Neural cell (in vitro differentiated cells): ENCODE measurements around the gene GGTLC1. TPM values are rescaled to one million over a fixed set of nuclear protein-coding genes. Genes with fewer than 3 reads are reported as not detected.

Experiments used
- H2AFZ ChIP-seq: fragments of 200-600, 300-800 bp; sonication (generic), shearing (Covaris generic); 2 replicates; pipeline ENCODE4 v1.6.0; 2014; ENCODE audit warnings: low read depth, mild to moderate bottlenecking, antibody characterized with exemption, low read length, moderate library complexity
- H3F3A ChIP-seq: fragments of 200-600 bp; shearing (Covaris generic); 2 replicates; pipeline ENCODE4 v1.6.1; 2016; ENCODE audit warnings: mild to moderate bottlenecking, moderate library complexity, mixed read lengths, antibody characterized with exemption, low read length; ENCODE audit not compliant: insufficient read depth, poor library complexity, severe bottlenecking
- H3K27ac ChIP-seq: fragments of 200-600, 300-800 bp; sonication (generic), shearing (Covaris generic); 2 replicates; pipeline ENCODE4 v1.5.1; 2014; ENCODE audit warnings: mild to moderate bottlenecking, low read length, moderate library complexity
- H3K27me3 ChIP-seq: fragments of 300-800, 200-600 bp; sonication (generic), shearing (Covaris generic); 2 replicates; pipeline ENCODE4 v1.6.0; 2014; ENCODE audit warnings: mild to moderate bottlenecking, low read depth, low read length, moderate library complexity; ENCODE audit not compliant: insufficient read depth
- H3K36me3 ChIP-seq: fragments of 300-800, 200-600 bp; sonication (generic), shearing (Covaris generic); 2 replicates; pipeline ENCODE4 v1.5.1; 2014; ENCODE audit warnings: mild to moderate bottlenecking, antibody characterized with exemption, low read length, moderate library complexity; ENCODE audit not compliant: insufficient read depth
- H3K4me2 ChIP-seq: fragments of 300-800, 200-600 bp; sonication (generic), shearing (Covaris generic); 2 replicates; pipeline ENCODE4 v1.6.0; 2014; ENCODE audit warnings: mild to moderate bottlenecking, low read length
- H3K4me3 ChIP-seq: fragments of 300-800, 200-600 bp; sonication (generic), shearing (Covaris generic); 2 replicates; pipeline ENCODE4 v1.5.1; 2014; ENCODE audit warnings: mild to moderate bottlenecking, low read length, moderate library complexity
- H3K79me2 ChIP-seq: fragments of 200-600 bp; shearing (Covaris generic); replicated peaks from 2 replicates; pipeline ENCODE4 v1.6.0; 2014; ENCODE audit warnings: mild to moderate bottlenecking, low read length, moderate library complexity; ENCODE audit not compliant: insufficient read depth
- H3K9ac ChIP-seq: fragments of 300-800, 200-600 bp; sonication (generic), shearing (Covaris generic); 2 replicates; pipeline ENCODE4 v1.6.1; 2016; ENCODE audit warnings: mild to moderate bottlenecking, low read length, mixed read lengths
- H3K9me2 ChIP-seq: fragments of 200-600 bp; shearing (Covaris generic); 2 replicates; pipeline ENCODE4 v1.6.1; 2016; ENCODE audit warnings: mild to moderate bottlenecking, low read length, mixed read lengths; ENCODE audit not compliant: insufficient read depth
- H3K9me3 ChIP-seq: fragments of 200-600, 300-800 bp; sonication (generic), shearing (Covaris generic); 2 replicates; pipeline ENCODE4 v1.6.1; 2016; ENCODE audit warnings: mild to moderate bottlenecking, mixed run types, low read length, moderate library complexity, mixed read lengths
- H4K20me1 ChIP-seq: fragments of 200-600 bp; shearing (Covaris generic); 2 replicates; pipeline ENCODE4 v1.6.1; 2016; ENCODE audit warnings: mild to moderate bottlenecking, mixed run types; ENCODE audit not compliant: insufficient read depth
- CTCF ChIP-seq: fragments of 450-650 bp; IDR thresholded peaks from 2 replicates; pipeline ENCODE4 v1.5.1; 2014; ENCODE audit warnings: antibody characterized with exemption, mild to moderate bottlenecking, moderate library complexity; ENCODE audit not compliant: poor library complexity, severe bottlenecking
- EP300 ChIP-seq: fragments of 450-650 bp; conservative IDR thresholded peaks from 2 replicates; pipeline ENCODE4 v1.6.1; 2014; ENCODE audit warnings: antibody characterized with exemption, mild to moderate bottlenecking, moderate library complexity; ENCODE audit not compliant: poor library complexity, severe bottlenecking
- EZH2 ChIP-seq: fragments of 200-600, 300-800 bp; shearing (Covaris generic), sonication (generic); IDR thresholded peaks from 2 replicates; pipeline ENCODE4 v1.6.1; 2014; ENCODE audit warnings: antibody characterized with exemption, low read length, borderline replicate concordance, mild to moderate bottlenecking; ENCODE audit not compliant: insufficient read depth, poor library complexity, severe bottlenecking
- MXI1 ChIP-seq: fragments of 450-650 bp; conservative IDR thresholded peaks from 2 replicates; pipeline ENCODE4 v1.6.1; 2014; ENCODE audit warnings: antibody characterized with exemption, mild to moderate bottlenecking; ENCODE audit not compliant: poor library complexity, severe bottlenecking
- POLR2AphosphoS5 ChIP-seq: IDR thresholded peaks from 2 replicates; pipeline ENCODE4 v1.6.1; 2012
- RAD21 ChIP-seq: fragments of 450-650 bp; conservative IDR thresholded peaks from 2 replicates; pipeline ENCODE4 v1.6.1; 2014; ENCODE audit warnings: antibody characterized with exemption, mild to moderate bottlenecking, moderate library complexity
- SMC3 ChIP-seq: fragments of 450-650 bp; conservative IDR thresholded peaks from 2 replicates; pipeline ENCODE4 v1.6.1; 2014; ENCODE audit warnings: antibody characterized with exemption, mild to moderate bottlenecking, moderate library complexity; ENCODE audit not compliant: poor library complexity
- TAF1 ChIP-seq: IDR thresholded peaks from 2 replicates; pipeline ENCODE4 v1.6.1; 2012; ENCODE audit warnings: low read depth
- polyA plus RNA-seq: library from polyadenylated mRNA; depleted of rRNA; stranded (reverse); fragments of >200 nt; gene quantifications from 2 replicates; pipeline ENCODE4 v1.2.3, GENCODE V29; 2014
- TF ChIP-seq, protein P1 (sequence below): IDR thresholded peaks from 2 replicates; pipeline ENCODE4 v1.6.1; 2012; ENCODE audit warnings: borderline replicate concordance

GGTLC1 gene
- polyA plus RNA-seq, 1 donor from 2014 or later = not detected

DNA sequence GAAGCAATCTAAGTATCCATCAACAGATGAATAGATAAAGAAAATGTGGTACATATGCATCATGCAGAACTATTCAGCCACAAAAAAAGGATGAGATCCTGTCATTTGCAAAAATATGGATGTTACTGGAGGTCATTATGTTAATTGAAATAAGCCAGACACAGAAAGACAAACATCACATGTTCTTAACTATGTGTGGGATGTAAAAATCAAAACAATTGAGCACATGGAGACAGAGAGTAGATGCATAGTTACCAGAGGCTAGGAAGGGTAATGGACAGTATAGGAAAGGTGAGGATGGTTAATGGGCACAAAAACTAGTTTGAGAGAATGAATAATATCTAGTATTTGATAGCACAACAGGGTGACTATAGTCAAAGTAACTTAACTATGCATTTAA, 26.3 kb downstream of the GGTLC1 start:
- Histone ChIP-seq H3K9me3 (peaks cover 3% of the 10 kb centered on the region), H3F3A (no peaks in the 10 kb centered on the region), H3K79me2 (no peaks in the 10 kb centered on the region), H3K4me2 (no peak overlapping the region), H2AFZ (no peak overlapping the region), H4K20me1 (no peaks in the 10 kb centered on the region), H3K9ac (no peak overlapping the region), H3K4me3 (no peak overlapping the region), H3K36me3 (no peaks in the 10 kb centered on the region), H3K27me3 (no peaks in the 10 kb centered on the region), H3K9me2 (no peaks in the 10 kb centered on the region), H3K27ac (no peak overlapping the region)
- TF ChIP-seq TAF1 (no peak), SMC3 (no peak), POLR2AphosphoS5 (no peak), RAD21 (no peak), CTCF (no peak), MXI1 (no peak), EP300 (no peak), EZH2 (no peak)
- TF ChIP-seq, protein P1, sequence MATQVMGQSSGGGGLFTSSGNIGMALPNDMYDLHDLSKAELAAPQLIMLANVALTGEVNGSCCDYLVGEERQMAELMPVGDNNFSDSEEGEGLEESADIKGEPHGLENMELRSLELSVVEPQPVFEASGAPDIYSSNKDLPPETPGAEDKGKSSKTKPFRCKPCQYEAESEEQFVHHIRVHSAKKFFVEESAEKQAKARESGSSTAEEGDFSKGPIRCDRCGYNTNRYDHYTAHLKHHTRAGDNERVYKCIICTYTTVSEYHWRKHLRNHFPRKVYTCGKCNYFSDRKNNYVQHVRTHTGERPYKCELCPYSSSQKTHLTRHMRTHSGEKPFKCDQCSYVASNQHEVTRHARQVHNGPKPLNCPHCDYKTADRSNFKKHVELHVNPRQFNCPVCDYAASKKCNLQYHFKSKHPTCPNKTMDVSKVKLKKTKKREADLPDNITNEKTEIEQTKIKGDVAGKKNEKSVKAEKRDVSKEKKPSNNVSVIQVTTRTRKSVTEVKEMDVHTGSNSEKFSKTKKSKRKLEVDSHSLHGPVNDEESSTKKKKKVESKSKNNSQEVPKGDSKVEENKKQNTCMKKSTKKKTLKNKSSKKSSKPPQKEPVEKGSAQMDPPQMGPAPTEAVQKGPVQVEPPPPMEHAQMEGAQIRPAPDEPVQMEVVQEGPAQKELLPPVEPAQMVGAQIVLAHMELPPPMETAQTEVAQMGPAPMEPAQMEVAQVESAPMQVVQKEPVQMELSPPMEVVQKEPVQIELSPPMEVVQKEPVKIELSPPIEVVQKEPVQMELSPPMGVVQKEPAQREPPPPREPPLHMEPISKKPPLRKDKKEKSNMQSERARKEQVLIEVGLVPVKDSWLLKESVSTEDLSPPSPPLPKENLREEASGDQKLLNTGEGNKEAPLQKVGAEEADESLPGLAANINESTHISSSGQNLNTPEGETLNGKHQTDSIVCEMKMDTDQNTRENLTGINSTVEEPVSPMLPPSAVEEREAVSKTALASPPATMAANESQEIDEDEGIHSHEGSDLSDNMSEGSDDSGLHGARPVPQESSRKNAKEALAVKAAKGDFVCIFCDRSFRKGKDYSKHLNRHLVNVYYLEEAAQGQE = no peak

GRCh38 chr20:23959054-23959453, 29.5 kb downstream of the GGTLC1 start:
- H3K9me2 ChIP-seq = no peaks in the 10 kb centered on the region
- TF ChIP-seq EZH2 (no peak), TAF1 (no peak), MXI1 (no peak), POLR2AphosphoS5 (no peak), CTCF (no peak), EP300 (no peak), RAD21 (no peak), SMC3 (no peak)
- TF ChIP-seq, protein P1 = no peak

More at GRCh38 chr20:23959054-23959453, 29.5 kb downstream of the GGTLC1 start:
- Histone ChIP-seq H3K9ac (no peak overlapping the region), H2AFZ (no peak overlapping the region), H3K4me3 (no peak overlapping the region), H3K9me3 (peaks cover 3% of the 10 kb centered on the region), H3K79me2 (no peaks in the 10 kb centered on the region), H3F3A (no peaks in the 10 kb centered on the region), H3K27ac (no peak overlapping the region), H3K36me3 (no peaks in the 10 kb centered on the region), H3K27me3 (no peaks in the 10 kb centered on the region), H3K4me2 (no peak overlapping the region), H4K20me1 (no peaks in the 10 kb centered on the region)
